K562 (cell line): Measurements from ENCODE around the gene PLEKHF1. TPM values are rescaled to one million over a fixed set of nuclear protein-coding genes. Genes with fewer than 3 reads are reported as not detected.

Experiments used
- CCAR2 ChIP-seq: fragments of 200-400 bp; formaldehyde crosslinking; IDR thresholded peaks from 2 replicates; pipeline ENCODE4 v1.6.1; 2017; ENCODE audit warnings: mild to moderate bottlenecking, low read depth, low read length
- CREB1 ChIP-seq, 2 experiments: sonication (generic) in 1 of 2; formaldehyde crosslinking in 1 of 2; IDR thresholded peaks; 2 replicates each; pipeline versions ENCODE4 v1.6.1 to v1.8.0; 2012 to 2022; ENCODE audit warnings: inconsistent platforms in 1 of 2, mild to moderate bottlenecking in 1 of 2, missing genetic modification reagents in 1 of 2, moderate library complexity in 1 of 2
- CREM ChIP-seq: IDR thresholded peaks from 2 replicates; pipeline ENCODE4 v1.6.1; 2014; ENCODE audit warnings: antibody characterized with exemption, low read depth
- ETV5 ChIP-seq: sonication (generic); formaldehyde crosslinking; IDR thresholded peaks from 2 replicates; pipeline ENCODE4 v1.4.0; 2020; ENCODE audit warnings: low read depth, mild to moderate bottlenecking, missing genetic modification reagents
- HINFP ChIP-seq: fragments of 450-650 bp; conservative IDR thresholded peaks from 2 replicates; pipeline ENCODE4 v1.6.1; 2016; ENCODE audit warnings: missing genetic modification characterization, low read depth, mild to moderate bottlenecking, control low read depth, missing compliant biosample characterization
- MGA ChIP-seq: fragments of 450-650 bp; IDR thresholded peaks from 2 replicates; pipeline ENCODE4 v1.6.1; 2016; ENCODE audit warnings: mild to moderate bottlenecking, moderate library complexity
- PPARD ChIP-seq: fragments of 250-450 bp; sonication (Bioruptor Pico); IDR thresholded peaks from 2 replicates; pipeline ENCODE4 v1.8.0; 2022; ENCODE audit warnings: inconsistent platforms, mild to moderate bottlenecking, moderate library complexity
- RFX5 ChIP-seq: IDR thresholded peaks from 2 replicates; pipeline ENCODE4 v1.6.1; 2011; ENCODE audit warnings: low read depth, mild to moderate bottlenecking, improper control_type of control experiment, low read length
- SMARCE1 ChIP-seq: fragments of 450-650 bp; IDR thresholded peaks from 2 replicates; pipeline ENCODE4 v1.7.1; 2016; ENCODE audit warnings: mild to moderate bottlenecking
- ZBTB1 ChIP-seq: sonication (generic); formaldehyde crosslinking; IDR thresholded peaks from 2 replicates; pipeline ENCODE4 v1.8.1; 2023; ENCODE audit warnings: missing genetic modification reagents, low read depth, mild to moderate bottlenecking, borderline replicate concordance
- ZBTB34 ChIP-seq: fragments of 250-450 bp; sonication (Bioruptor Pico); IDR thresholded peaks from 2 replicates; pipeline ENCODE4 v1.8.0; 2021; ENCODE audit warnings: mild to moderate bottlenecking, moderate library complexity
- ZNF764 ChIP-seq: fragments of 250-450 bp; sonication (Bioruptor Pico); IDR thresholded peaks from 2 replicates; pipeline ENCODE4 v1.4.0; 2020; ENCODE audit warnings: low read depth, mild to moderate bottlenecking, moderate library complexity
- polyA plus RNA-seq, 8 experiments: library from polyadenylated mRNA; depleted of rRNA in 4 of 8; stranded (reverse) in 5 of 8; unstranded in 3 of 8; fragments of >200 nt; fragmentation: Nextera tagmentation in 2 of 8; fragmentation: Illumina TruSeq in 1 of 8; extraction: Ambion mirVana in 2 of 8; extraction: Trizol in 1 of 8; gene quantifications; 2 replicates each; pipeline versions ENCODE4 v1.2.1 to v1.2.3, GENCODE V29; 2011 to 2014; ENCODE audit warnings: inconsistent platforms in 1 of 8, missing spikeins in 1 of 8
- total RNA-seq, 7 experiments: library from RNA; depleted of rRNA in 6 of 7; stranded (reverse); fragments of >200 nt in 6 of 7; fragmentation: Illumina TruSeq in 2 of 7; extraction: Trizol in 2 of 7; gene quantifications; 2 replicates each; pipeline versions ENCODE4 v1.2.1 to v1.2.3, GENCODE V29; 2011 to 2021; ENCODE audit warnings: low replicate concordance in 1 of 7

PLEKHF1 gene
- total and polyA plus RNA-seq, 9 of the 15 experiments (the other 6 are each of a cell fraction or from before 2014, with no cell fraction given) = 0.07 to 13.4 (median 3.9) TPM; not detected in 1

- TF ChIP-seq MGA (0 out of 2 replicates have a peak, but pooled peaks have one; percentile 28), CREB1 (IDR thresholded peaks at IDR 0.05) (0 out of 2 replicates have a peak, but pooled peaks have one; percentile 18), CREB1 (CRISPR knock-in tag; IDR thresholded peaks at IDR 0.05) (no peak), ETV5 (CRISPR knock-in tag) (no peak), HINFP (tag) (no peak; the same call in 1 of the 2 replicates), ZBTB1 (CRISPR knock-in tag) (no peak), ZBTB34 (CRISPR knock-in tag) (no peak), PPARD (CRISPR knock-in tag) (no peak), CREM (peak; percentile 77), RFX5 (no peak), CCAR2 (no peak), SMARCE1 (peak; percentile 46; the same call in 1 of the 2 replicates), ZNF764 (CRISPR knock-in tag) (no peak)
Observed at GRCh38 chr19:29687244-29687896, 22.1 kb downstream of the PLEKHF1 start (continued).
